Measurements from ENCODE around the gene SPACA6.

SPACA6 gene

DNA sequence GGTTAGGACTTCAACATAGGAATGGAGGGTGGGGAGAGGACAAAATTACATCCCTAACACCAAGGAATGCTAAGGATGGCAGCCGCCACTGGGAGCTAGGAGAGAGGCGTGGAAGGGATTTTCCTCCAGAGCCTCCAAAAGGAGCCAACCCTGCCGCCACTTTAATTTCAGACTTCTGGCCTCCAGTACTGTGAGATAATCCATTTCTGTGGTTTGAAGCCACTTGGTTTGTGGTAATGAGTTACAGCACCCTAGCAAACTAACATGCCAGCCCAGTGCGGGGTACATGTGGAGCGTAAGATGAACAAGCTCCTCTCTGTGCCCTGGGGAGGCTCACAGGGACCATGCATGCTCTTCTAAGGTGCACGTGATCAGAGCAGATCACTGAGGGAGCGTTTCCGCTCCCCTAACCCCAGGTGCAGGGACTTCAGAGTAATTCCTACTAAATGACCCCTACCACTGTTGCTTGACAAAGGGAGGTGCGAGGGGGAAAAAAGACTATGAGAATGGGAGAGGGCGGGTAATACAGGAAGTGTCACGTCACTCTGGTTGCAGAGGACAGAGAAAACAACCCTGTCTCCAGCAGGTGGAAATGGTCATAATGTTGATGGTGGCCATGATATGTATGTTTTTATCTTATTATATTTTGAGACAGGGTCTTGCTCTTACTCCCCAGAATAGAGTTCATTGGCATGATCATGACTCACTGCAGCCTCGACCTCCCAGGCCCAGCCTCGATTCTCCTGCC is 46.5 kb downstream of the SPACA6 start:
- DNase-seq, result no peak

- no peak for DNase-seq
Observed at GRCh38 chr19:51740356-51740755, 47.2 kb downstream of the SPACA6 start.

DNA sequence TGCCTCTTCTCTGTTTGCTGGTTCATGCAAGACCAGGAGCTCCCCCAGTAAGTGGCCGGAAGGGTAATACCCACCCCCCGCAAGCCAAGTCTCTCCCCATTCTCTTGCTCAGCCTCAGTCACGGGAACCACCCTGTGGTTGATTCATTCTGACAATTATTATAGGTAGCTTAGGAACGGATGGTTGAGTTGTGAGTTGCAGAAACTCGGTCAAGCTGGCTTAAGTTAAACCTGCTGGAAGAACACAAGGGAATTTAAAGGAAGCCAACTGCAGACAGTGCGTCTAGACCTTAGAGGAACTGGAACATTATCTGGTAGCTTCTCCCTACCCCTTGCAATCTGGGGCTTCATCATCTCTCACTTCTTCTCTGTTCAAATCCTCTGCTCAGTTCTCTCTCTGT is 49.7 kb downstream of the SPACA6 start:
- DNase-seq, result no peak

DNA sequence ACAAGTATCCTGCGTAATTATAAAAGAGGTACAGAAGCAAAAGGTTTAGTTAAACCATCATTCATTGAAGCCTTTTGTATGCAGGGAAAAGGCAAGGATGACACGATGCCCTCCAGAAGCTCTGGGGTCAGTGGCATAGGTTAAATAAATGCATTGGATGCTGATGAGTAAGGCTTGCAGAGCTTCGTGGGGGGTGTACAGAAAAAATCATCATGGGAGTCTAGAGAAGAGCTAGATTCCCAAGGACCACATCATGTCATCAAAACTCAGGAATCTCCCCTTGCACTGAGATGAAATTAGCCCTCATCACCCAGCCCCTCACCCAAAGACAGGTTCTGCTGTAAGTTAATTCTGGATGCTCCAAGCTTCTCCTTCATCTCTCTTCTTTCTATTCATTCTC is 50.3 kb downstream of the SPACA6 start:
- DNase-seq, result no peak

DNA sequence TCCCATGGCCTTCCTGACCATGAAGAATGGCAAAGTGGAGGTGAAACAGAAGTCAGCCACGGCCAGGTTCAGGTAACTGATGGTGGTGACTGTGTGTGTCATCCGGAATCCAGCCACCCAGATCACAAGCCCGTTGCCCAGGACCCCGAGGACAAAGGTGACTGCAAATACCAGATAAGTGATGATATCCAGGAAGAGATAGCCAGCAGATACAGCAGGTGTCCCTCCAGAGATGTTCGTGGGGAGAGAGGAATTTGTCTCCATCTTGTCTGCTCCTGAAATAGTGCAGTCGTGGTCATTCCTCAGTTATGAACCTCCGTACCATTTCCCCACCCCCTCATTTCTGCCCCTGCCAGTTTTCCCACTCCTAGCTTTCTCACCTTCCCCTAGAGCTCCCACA is 53.6 kb downstream of the SPACA6 start:
- DNase-seq, result no peak

- no peak for DNase-seq
Observed at GRCh38 chr19:51749979-51750378, 56.8 kb downstream of the SPACA6 start.

- no peak for DNase-seq
Observed at GRCh38 chr19:51750400-51751094, 57.4 kb downstream of the SPACA6 start.

DNA sequence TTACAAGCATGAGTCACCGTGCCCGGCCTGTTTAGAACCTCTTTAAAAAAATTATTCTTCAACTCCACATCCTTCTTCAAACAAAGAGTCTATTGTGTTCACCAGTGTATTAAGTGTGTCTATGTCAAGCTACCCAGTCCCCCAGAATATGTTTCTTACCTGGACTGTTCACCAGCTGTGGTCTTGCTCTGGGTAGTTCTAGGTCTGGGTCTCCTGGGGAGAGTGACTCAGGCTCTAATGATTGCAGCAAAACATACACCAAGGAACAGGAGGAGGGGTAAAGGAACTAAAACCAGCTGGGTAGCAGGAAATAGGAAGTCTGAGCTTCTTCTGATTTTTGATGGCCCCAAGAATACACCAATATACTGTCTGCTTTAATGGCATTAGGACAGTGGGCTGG is 58.5 kb downstream of the SPACA6 start, which contains the start of gene FPR1:
FPR1 (minus strand) TSS at position 224 of the 400 bp plus-strand sequence. CDS start 4,884 bp downstream, outside the sequence.
- no peak for DNase-seq

- DNase-seq, result no peak
Observed at GRCh38 chr19:51754109-51754508, 61.0 kb downstream of the SPACA6 start.

GRCh38 chr19:51754770-51755169 is 61.6 kb downstream of the SPACA6 start:
- no peak for DNase-seq
